ENCODE results near the gene MAP4K3.
"Not testable (repeated sequence)": the region's sequence is repeated elsewhere in the genome, so short reads cannot be mapped to it uniquely, and the experiment has no call there.

Gene MAP4K3

DNA sequence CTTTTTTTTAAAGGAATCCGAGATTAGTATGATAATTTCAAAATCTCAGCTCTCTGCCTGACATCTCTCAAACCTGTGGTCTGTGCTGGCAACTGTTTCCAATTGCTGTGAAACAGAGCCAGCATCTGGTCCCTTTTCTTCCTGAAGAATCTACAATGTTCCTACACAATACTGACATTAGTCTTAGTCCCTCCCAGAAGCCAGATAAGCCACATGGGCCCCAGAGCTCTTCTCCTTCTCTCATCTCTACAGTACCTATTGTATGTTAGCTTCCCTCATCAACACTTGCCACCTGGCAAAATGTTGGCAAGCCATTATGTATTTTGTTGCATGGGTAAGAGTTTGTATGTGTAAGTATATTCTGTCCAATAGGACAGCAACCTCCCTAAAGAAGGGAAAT, 130.5 kb downstream of the MAP4K3 start:
- DNase-seq, result no peak

- DNase-seq, result no peak
Observed at GRCh38 chr2:39304729-39305128, 132.4 kb downstream of the MAP4K3 start.

GRCh38 chr2:39304200-39304599, 132.9 kb downstream of the MAP4K3 start:
- no peak for DNase-seq

DNA sequence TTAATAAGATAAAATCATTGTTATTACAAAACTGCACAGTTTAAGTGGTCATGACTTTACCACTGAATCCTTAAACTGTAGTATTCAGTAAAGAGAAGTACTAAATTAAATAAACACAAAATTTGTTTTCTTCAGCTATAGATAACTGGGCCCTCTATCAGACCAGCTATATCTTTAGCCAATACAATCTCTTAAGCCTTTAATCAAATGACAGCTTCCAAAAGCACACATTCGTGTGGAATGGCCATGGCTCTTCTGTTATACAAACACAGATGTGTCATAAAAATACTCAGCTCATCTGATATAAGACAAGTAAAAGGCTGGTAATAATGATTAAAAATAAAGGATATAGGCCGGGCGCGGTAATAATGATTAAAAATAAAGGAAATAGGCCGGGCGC, 135.7 kb downstream of the MAP4K3 start:
- no peak for DNase-seq

GRCh38 chr2:39300044-39300978, 136.8 kb downstream of the MAP4K3 start:
- DNase-seq, result no peak

DNA sequence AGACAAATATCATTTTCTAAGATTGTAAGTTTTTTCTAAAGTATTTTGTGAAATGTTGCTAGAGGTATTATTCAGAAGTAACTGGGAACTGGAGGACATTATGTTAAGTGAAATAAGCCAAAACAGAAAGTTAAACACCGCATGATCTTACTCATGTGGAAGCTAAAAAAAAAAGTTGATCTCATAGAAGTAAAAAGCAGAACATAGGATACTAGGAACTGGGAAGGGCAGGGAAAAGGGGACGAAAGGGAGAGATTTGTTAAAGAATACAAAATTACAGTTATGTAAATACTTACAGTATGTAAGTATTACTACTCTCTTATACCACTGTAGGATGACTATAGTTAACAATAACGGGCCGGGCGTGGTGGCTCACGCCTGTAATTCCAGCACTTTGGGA, 146.7 kb downstream of the MAP4K3 start:
- no peak for DNase-seq

GRCh38 chr2:39289609-39290008, 147.5 kb downstream of the MAP4K3 start:
- no peak for DNase-seq

DNA sequence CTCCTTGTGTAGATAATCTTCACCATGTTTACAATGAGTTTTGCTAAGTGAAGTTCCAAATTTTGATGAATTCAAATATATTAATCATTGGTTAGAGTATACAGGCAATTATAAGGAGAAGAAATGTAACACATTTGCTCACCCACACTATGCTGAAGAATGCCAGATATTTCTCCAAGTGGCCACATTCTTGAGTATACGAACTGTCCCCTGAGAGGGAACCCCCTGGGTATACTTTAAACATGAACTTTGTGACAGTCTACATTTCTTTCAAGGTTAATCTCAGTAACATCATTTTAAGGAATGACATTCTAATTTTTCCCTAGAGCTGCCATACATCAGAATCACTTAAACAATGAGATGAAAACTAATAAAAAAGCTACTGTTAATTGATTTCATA, 153.5 kb downstream of the MAP4K3 start:
- DNase-seq, result no peak

DNA sequence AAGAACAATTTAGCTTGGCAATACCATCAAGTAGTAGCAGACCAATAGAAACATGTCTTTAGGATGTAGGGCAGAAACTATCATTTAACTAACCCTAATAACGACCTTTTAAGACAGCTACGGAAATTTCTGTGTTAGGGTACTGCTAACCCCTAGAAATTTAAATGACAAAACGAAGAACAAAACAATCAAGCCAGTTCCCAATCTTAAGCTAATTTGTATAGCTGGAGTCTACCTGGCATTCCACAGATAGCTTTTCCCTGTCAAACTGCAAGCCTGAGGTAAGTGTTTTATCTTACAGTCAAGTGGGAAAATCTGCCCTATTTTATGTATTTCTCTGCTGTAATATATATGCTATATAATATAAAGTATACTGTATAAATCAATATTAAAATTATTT, 155.7 kb downstream of the MAP4K3 start:
- no peak for DNase-seq

DNA sequence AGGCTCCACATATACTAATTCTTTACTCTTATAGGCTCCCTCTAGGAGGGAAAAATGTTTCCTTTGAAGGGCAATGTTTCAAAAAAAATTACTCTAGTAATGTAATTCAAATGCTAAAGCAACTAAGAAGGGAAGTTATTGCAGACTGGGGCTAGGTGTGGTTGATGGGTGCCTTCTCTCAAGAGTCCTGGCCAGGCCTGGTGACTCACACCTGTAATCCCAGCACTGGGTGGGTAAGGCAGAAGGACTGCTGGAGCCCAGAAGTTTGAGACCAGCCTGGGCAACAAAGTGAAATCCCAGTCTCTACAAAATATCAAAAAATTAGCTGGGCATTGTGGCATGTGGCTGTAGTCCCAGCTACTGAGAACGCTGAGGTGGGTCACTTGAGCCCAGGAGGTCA, 162.1 kb downstream of the MAP4K3 start:
- no peak for DNase-seq

- DNase-seq, result no peak
Observed at GRCh38 chr2:39269941-39270340, 167.1 kb downstream of the MAP4K3 start.

DNA sequence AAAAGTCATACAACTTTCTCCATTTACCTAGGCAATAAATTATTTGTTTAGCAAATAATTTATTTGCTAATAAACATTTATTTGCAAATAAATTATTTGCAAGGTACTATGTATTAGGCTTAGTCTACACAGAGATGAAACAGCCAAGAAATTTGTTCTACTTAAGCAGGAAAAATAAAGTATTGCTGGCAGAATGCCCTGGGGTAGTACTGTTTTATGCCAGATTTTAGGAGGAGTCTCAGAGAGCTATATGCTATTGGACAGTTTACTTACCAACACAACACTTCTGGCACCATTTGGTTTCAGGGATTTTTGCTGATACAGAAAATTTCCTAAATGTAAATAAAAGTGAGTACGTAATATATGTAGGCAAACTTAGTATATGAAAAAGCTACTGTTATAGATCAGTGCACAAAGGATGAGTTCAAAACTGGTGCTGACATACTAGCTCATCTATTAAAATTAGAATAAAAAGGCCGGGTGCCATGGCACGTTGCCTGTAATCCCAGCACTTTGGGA, 170.1 kb downstream of the MAP4K3 start:
- DNase-seq, result no peak

GRCh38 chr2:39266139-39266805, 170.8 kb downstream of the MAP4K3 start:
- no peak for DNase-seq

DNA sequence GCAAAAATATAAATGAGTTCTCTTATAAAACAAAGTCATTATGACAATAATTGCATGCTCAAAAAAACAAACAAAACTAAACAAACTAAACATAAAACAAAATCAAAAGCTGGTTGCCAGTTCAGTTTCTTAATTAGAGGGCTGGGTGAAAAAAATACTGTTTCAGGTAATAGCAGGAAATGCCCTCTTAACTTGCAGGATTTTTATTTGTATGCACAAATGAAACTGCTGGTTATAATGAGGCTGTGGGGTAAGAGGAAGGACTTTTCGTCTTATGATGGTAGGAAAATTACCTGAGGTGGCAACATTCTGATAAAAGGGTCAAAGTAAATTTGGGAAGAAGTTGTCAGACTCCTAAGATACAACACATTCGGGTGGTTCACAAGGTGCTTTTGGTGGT, 171.8 kb downstream of the MAP4K3 start:
- no peak for DNase-seq

DNA sequence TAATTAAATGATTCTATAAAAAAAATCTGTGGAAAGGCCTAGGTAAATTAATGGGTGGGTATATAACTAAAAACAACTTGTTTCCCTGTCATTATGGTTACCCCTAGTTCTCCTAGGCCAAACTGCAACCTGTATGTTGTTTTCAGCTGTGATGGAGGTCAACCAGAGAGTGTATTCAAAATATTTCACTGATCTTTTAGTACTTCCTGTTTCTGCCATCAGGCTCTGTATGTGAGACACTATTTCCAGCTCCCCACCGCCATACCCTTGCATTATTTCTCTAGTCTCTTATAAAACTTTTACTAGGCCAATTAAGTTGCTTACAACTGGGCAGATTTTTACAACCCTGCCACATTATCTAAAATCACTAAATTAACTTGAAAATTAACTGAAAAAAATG, 172.4 kb downstream of the MAP4K3 start:
- no peak for DNase-seq

GRCh38 chr2:39260087-39260486, 177.0 kb downstream of the MAP4K3 start:
- no peak for DNase-seq

- no peak for DNase-seq
Observed at GRCh38 chr2:39256040-39256439, 181.0 kb downstream of the MAP4K3 start.

DNA sequence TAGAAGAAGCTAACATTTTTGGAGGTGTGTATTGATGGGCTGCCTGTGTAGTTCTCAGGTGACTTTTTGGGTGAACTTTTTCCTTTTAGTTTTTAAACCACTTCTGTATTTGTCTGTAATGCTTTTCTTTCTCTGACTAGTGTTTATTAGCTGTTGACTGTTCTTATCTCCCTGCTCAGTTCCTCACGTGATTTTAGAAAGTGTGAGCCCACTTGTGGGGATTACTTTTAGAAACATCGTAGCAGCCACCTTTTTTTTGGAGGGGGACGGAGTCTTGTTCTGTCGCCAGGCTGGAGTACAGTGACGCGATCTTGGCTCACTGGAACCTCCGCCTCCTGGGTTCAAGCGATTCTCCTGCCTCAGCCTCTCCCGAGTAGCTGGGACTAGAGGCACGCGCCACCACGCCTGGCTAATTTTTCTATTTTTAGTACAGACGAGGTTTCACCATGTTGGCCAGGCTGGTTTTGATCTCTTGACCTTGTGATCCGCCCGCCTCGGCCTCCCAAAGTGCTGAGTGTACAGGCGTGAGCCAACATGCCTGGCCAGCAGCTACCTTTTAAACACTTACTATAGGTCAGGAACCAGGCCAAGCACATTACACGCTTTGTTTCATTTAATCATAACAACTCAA, 184.1 kb downstream of the MAP4K3 start:
- no peak for DNase-seq

DNA sequence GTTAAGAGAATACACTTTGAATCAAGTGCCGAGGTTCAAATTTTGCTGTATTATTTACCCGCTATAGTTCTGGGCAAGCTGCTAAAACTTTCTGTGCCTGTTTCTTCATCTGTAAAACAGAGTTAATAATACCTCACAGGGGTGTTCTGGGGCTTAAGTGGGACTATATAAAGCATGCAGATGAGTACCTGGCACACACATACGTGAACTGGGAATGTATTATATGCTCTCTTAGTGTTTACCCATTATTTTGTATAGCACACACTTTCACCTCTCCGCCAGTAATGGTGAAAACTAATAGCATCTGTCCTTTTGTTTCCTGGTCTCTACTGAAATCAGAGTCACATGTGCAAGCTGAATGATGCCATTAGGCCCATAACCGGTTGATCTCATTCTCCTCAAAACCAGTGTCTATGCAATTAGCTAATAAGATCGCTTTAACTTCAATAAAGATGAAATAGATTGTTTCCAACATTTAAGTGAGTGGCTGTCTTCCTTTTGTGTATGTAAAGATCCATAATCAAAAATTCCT, 189.5 kb downstream of the MAP4K3 start:
- DNase-seq, result no peak

DNA sequence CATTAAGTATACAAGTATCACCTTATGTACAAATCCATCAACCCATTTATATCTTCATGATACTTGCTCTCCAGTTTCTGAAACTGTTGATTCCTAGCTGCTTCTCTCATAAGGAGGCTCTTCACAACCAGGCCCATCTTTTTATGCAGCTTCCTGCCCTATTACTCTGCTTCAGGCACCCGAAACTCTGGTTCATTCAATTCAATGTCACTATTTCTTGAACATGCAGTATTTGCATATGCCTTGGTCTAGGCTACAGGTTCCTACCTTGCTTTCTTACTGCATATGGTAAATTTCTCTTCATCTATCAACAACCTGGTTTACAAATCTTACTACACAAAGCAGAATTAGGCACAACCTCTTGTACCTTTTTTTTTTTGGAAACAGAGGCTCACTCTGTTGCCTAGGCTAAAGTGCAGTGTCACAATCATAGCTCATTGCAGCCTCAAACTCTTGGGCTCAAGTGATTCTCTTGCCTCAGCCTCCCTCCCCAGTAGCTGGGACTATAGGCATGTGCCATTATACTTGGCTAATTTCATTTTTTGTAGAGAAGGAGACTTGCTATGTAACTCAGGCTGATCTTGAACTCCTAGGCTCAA, 190.6 kb downstream of the MAP4K3 start:
- no peak for DNase-seq

DNA sequence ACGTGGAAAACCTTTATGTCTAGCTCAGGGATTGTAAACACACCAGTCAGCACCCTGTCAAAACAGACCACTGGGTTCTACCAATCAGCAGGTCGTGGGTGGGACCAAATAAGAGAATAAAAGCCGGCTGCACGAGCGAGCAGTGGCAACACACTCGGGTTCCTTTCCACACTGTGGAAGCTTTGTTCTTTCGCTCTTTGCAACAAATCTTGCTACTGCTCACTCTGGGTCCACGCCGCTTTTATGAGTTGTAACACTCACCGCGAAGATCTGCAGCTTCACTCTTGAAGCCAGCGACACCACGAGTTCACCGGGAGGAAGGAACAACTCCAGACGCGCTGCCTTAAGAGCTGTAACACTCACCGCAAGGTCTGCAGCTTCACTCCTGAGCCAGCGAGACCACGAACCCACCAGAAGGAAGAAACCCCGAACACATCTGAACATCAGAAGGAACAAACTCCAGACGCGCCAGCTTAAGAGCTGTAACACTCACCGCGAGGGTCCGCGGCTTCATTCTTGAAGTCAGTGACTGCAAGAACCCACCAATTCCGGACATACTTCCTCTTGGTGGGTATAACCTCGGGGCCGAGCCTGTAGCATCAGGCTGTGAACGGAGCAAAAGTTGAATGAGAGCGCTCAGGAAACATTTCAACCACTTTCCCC, 192.0 kb downstream of the MAP4K3 start:
- not testable (repeated sequence) for DNase-seq
